HUDEP-2 (cell line): ENCODE measurements around the gene MSRB3.

Experiments
- DNase-seq, 76 experiments: peaks; one replicate each; lab custom pipeline; 2025; ENCODE audit not compliant: unreplicated experiment in 76 of 76; lab: John Stamatoyannopoulos, UW

Gene MSRB3

DNA sequence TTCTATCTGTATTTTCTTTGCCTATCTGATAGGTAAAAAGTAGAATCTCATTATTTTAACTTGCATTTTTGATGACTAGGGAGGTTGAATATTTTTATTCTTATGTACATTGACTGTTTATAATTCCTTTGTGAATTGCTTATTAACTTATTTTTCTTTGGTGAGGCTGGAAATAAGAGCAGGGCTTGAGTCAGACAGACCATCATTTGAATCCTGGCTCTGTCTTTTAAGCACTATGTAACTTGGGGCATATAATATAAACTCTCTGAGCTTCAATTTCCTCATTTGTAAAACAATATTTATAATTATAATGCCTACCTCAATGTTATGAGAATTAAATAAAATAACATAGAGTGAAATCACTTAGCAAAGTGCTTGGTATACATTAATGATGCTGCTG is 108.9 kb downstream of the MSRB3 start:
- DNase-seq, result no peak

DNA sequence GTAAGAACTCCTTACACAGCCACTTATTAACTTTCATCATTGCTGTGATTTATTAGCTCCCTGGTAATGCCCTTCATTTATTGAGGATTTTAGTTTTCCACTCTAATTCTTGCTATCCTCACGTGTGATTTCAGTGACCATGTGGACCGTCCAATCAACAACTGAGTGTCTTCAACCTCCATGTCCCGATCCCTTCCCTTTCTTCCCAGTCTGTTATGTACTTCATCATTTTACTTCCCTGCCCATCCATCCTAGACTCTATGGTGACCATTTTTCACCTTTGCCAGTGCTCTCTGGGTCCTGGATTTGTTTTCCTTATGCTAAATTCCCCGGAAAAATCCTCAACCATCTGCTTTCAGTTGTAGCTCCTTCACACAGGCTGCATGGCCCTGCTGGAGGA is 111.0 kb downstream of the MSRB3 start:
- no peak for DNase-seq

- no peak for DNase-seq
Measured at GRCh38 chr12:65391711-65392110, 113.2 kb downstream of the MSRB3 start.

DNA sequence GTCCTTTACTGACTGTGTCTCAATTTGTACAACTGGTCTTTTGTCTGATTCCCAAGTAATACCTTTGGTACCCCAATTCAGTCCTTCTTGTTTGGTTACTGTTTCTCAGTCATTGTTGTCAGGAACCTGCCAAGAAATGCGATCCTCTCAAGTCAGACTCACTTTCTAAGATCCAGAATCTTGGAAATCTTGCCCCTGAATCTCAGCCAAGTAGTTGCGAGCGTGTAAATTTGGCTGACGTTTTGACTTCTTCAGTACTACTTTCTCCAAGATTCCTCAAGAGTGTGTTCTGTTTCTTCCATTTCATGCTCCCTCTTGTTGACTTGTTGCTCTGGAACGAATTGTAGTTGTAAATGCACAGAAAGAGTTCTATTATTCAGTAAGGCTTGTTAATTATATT is 114.0 kb downstream of the MSRB3 start:
- no peak for DNase-seq

- no peak for DNase-seq
Measured at GRCh38 chr12:65403188-65403587, 124.7 kb downstream of the MSRB3 start.

DNA sequence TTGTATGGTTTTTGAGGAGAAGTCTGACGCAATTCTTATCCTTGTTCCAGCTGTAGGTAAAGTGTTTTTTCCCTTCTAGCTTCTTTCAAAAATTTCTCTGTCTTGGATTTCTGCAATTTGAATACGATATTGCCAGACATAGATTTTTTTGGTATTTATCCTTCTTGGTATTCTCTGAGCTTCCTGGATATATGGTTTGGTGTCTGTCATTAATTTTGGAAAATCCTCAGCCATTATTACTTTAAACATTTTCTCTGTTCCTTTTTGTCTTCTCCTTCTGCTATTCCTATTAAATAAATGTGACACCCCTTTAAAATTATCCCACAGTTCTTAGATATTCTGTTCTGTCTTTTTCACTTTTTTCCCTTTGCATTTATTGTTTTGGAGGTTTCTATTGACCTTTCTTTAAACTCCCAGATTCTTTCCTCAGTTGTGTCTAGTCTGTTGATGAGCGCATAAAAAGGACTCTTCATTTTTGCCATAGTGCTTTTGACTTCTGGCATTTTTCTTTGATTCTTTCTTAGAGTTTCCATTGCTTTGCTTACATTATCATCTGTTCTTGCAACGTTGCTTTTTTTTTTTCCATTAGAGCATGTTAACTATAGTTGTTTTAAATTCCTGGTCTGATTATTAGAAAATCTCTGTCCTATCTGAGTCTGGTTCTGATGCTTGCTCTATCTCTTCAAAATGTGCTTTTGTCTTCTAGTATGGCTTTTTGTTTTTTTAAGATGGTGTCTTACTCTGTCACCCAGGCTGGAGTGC is 129.1 kb downstream of the MSRB3 start:
- no peak for DNase-seq

GRCh38 chr12:65408441-65408840 is 130.0 kb downstream of the MSRB3 start:
- no peak for DNase-seq

- no peak for DNase-seq
Measured at GRCh38 chr12:65409726-65410125, 131.2 kb downstream of the MSRB3 start.

DNA sequence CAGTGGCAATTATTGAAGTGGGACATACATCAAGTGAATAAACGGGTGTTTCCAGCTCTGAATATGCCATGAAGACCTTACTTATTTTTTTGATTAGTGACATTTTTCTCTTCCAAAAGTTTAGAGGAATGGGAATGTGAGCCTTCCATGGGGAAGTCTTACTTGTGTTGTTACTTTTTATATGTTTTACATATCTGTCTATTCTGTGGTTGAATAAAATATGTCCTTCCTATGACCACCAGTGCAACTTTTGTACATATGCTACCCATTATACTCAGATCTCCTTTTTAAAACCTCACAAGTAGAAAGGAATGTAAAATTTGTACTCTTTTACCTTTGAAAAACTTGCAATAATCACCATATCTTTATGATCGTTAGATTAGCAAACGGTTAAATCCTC is 132.7 kb downstream of the MSRB3 start:
- DNase-seq, result no peak

GRCh38 chr12:65414526-65414925 is 136.0 kb downstream of the MSRB3 start:
- no peak for DNase-seq

GRCh38 chr12:65415826-65416225 is 137.3 kb downstream of the MSRB3 start:
- DNase-seq, result no peak

GRCh38 chr12:65419284-65420072 is 141.0 kb downstream of the MSRB3 start:
- peak in 8 of 76 experiments; percentile 0 to 29 (median 10) for DNase-seq

GRCh38 chr12:65420941-65421340 is 142.5 kb downstream of the MSRB3 start:
- no peak for DNase-seq

DNA sequence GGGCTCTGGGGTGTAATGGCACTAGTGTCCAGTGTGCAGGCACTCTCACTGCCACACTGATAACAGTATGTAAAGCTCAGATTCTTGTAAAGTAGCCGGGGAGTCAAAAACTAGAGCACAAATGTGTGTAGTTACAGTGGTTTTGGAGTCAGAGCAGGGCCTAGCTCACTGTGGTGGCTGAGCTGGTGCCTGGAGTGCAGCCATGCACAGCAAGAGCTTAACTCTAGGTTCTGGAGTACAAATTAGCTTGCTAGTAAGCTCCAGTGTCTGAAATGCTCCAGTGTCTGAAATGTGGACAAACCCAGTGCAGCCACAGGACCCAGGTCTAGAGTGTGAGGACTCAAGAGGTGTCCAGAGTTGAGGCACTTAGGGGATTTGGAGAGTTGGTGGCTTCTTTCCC is 149.2 kb downstream of the MSRB3 start:
- no peak for DNase-seq

DNA sequence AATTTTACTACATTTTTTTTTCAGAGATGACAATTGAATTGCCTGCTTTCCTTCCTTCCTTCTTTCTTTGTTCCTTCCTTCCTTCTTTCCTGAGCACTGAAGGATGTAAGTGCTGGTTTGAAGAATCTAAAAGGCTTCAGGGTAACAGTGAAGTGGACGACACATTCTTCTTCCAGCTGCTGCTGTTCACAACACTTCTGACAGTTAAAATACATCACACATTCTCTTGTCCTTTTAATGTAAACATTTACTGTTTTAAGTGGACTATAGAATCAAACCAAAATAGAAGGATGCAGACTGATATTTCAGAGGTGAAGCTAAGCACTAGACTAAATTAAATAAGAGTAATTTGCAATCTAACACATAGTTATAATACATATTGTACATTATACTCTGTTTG is 151.5 kb downstream of the MSRB3 start:
- DNase-seq, result no peak

GRCh38 chr12:65430571-65431306 is 152.3 kb downstream of the MSRB3 start:
- no peak for DNase-seq

DNA sequence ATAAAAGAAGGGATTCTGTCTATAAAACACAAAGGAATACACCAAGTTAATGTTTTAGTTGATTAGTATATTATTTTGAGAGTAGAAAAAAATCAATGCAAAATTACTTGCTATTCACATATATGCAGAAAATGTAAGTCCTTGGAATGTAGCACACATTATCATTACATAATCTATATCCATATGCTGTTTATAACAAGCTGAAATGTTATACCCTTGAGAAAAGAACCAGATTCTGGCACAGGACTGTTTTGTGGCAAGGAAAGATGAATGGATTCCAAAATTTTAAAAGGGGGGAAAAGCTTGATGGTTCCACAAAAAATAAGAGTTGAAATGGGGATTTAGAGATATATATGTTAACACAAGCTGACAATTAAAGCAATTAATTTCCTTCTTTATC is 153.6 kb downstream of the MSRB3 start:
- DNase-seq, result no peak

- no peak for DNase-seq
Measured at GRCh38 chr12:65432651-65433050, 154.2 kb downstream of the MSRB3 start.

- DNase-seq, result no peak
Measured at GRCh38 chr12:65434737-65435136, 156.3 kb downstream of the MSRB3 start.

DNA sequence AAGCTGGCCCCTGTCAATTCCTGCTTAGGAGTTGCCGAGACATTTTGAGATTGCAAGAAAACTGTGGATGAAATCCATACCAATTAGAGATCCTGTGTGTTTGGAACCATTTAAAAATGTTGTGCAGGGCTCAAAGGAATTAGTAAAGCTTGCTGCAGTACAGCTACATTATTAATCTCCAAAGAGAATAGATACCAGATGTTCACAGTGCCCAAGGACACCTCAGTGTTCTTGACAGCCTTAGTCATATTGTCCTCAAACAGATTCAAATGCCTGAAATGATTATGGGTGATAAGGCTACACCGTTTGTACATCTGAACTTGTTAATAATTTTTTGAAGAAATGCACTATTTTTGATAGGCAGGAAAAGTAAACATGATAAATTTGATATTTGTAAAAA is 164.6 kb downstream of the MSRB3 start:
- no peak for DNase-seq

DNA sequence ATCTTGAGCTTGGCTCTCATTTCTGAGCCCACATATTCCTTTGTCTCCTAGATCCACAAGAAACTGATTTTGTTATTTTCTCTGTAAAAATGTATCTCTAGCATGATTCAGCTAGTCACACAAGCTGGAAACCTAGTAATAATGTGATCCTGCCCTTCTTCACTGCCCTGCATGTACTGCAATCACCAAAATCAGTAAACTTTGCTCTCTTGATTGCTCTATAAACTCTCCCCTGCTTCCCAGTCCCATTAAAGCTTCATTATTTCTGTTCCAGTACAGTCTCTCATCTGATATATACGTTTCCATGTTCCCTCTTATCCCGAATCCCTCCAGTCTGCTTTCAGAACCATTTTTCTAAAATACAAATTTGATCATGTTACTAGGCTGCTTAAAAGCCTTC is 166.5 kb downstream of the MSRB3 start:
- DNase-seq, result no peak

GRCh38 chr12:65446901-65447300 is 168.4 kb downstream of the MSRB3 start:
- no peak for DNase-seq
